ENCODE results near the gene SUSD4.

- no peak for TF ChIP-seq POLR2A (IDR thresholded peaks at IDR 0.05)
- TF ChIP-seq CTCF (IDR thresholded peaks at IDR 0.05): no peak
These were observed 52.1 kb downstream of the SUSD4 start for GRCh38 chr1:223311826-223312225.
